ENCODE measurements around the gene FZD1.

GRCh38 chr7:91316426-91316825, 52.2 kb downstream of the FZD1 start:
- TF ChIP-seq POLR2A (IDR thresholded peaks at IDR 0.05) (no peak), CTCF (IDR thresholded peaks at IDR 0.05) (no peak)

All from vagina (tissue), 2 donors.